ENCODE data around the gene SLC25A18.

The SLC25A18 gene

GRCh38 chr22:17598318-17598717, 35.0 kb downstream of the SLC25A18 start:
- H2AFZ ChIP-seq (ENCODE audit: low read length): no peak overlapping the region
- no peak overlapping the region for H3K4me2 ChIP-seq (ENCODE audit: low read depth, low read length)
- H3K36me3 ChIP-seq (replicated peaks; ENCODE audit: insufficient read depth, low read length): peaks cover 4% of the 10 kb centered on the region; the same call in 1 of the 2 replicates
- no peak overlapping the region for H3K9ac ChIP-seq (ENCODE audit: low read length)
- TF ChIP-seq EZH2phosphoT487 (IDR thresholded peaks at IDR 0.05; ENCODE audit: low read length): no peak
- TF ChIP-seq EZH2 (optimal IDR thresholded peaks at IDR 0.05; ENCODE audit: low read depth, low read length): no peak
- TF ChIP-seq, protein P1, sequence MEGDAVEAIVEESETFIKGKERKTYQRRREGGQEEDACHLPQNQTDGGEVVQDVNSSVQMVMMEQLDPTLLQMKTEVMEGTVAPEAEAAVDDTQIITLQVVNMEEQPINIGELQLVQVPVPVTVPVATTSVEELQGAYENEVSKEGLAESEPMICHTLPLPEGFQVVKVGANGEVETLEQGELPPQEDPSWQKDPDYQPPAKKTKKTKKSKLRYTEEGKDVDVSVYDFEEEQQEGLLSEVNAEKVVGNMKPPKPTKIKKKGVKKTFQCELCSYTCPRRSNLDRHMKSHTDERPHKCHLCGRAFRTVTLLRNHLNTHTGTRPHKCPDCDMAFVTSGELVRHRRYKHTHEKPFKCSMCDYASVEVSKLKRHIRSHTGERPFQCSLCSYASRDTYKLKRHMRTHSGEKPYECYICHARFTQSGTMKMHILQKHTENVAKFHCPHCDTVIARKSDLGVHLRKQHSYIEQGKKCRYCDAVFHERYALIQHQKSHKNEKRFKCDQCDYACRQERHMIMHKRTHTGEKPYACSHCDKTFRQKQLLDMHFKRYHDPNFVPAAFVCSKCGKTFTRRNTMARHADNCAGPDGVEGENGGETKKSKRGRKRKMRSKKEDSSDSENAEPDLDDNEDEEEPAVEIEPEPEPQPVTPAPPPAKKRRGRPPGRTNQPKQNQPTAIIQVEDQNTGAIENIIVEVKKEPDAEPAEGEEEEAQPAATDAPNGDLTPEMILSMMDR (IDR thresholded peaks at IDR 0.05; ENCODE audit: low read length): no peak
- H4K20me1 ChIP-seq (ENCODE audit: insufficient read depth, low read length): 0 out of 2 replicates have a peak, but pooled peaks cover 4% of the 10 kb centered on the region
- DNase-seq: no peak
- no peaks in the 10 kb centered on the region for H3K9me3 ChIP-seq (replicated peaks; ENCODE audit: insufficient read depth, low read length)
- H3K4me3 ChIP-seq (ENCODE audit: low read length): no peak overlapping the region
- H3K27me3 ChIP-seq (replicated peaks; ENCODE audit: insufficient read depth, low read length): no peaks in the 10 kb centered on the region
- no peak overlapping the region for H3K27ac ChIP-seq (ENCODE audit: low read length)
- H3K79me2 ChIP-seq (ENCODE audit: low read length): peaks cover 13% of the 10 kb centered on the region
- H3K4me1 ChIP-seq (ENCODE audit: low read length): peaks cover 13% of the 10 kb centered on the region
- no peaks in the 10 kb centered on the region for H3K9me2 ChIP-seq (replicated peaks; ENCODE audit: insufficient read depth, low read length)
- peaks cover 9% of the 10 kb centered on the region for H3F3A ChIP-seq (ENCODE audit: insufficient read depth, low read length)

DNA sequence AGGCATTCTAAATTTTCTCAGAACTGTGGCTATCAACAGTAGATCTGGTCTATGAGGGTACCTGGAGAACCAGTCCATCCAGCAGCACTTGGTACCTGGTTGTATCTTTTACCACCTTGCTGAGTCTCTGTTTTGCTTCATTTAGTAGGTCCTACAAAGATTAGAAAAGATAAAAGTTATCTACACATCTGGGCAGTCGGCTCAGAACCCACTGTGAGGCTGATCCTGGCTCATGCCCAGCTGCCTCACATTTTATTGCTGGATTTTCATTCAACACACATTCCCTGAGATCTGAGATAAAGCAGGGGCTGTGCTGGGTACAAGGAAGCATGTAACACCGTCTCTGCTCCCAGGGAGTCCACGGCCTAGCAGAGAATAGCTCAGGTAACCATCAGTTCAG, 37.7 kb downstream of the SLC25A18 start:
- H3K9ac ChIP-seq (ENCODE audit: low read length): no peak overlapping the region
- H3K27ac ChIP-seq (ENCODE audit: low read length): no peak overlapping the region
- no peaks in the 10 kb centered on the region for H3K4me1 ChIP-seq (ENCODE audit: low read length)
- peaks cover 4% of the 10 kb centered on the region for H3K36me3 ChIP-seq (replicated peaks; ENCODE audit: insufficient read depth, low read length)
- H3F3A ChIP-seq (ENCODE audit: insufficient read depth, low read length): no peaks in the 10 kb centered on the region
- no peaks in the 10 kb centered on the region for H3K27me3 ChIP-seq (replicated peaks; ENCODE audit: insufficient read depth, low read length)
- H3K9me3 ChIP-seq (replicated peaks; ENCODE audit: insufficient read depth, low read length): no peaks in the 10 kb centered on the region
- 0 out of 2 replicates have a peak, but pooled peaks cover 4% of the 10 kb centered on the region for H4K20me1 ChIP-seq (ENCODE audit: insufficient read depth, low read length)
- peaks cover 20% of the 10 kb centered on the region for H3K79me2 ChIP-seq (ENCODE audit: low read length)
- DNase-seq: no peak
- no peak overlapping the region for H2AFZ ChIP-seq (ENCODE audit: low read length)
- H3K9me2 ChIP-seq (replicated peaks; ENCODE audit: insufficient read depth, low read length): no peaks in the 10 kb centered on the region
- no peak overlapping the region for H3K4me2 ChIP-seq (ENCODE audit: low read depth, low read length)
- no peak overlapping the region for H3K4me3 ChIP-seq (ENCODE audit: low read length)
- TF ChIP-seq EZH2phosphoT487 (IDR thresholded peaks at IDR 0.05; ENCODE audit: low read length): no peak
- TF ChIP-seq, protein P1 (IDR thresholded peaks at IDR 0.05; ENCODE audit: low read length): no peak
- no peak for TF ChIP-seq EZH2 (optimal IDR thresholded peaks at IDR 0.05; ENCODE audit: low read depth, low read length)

DNA sequence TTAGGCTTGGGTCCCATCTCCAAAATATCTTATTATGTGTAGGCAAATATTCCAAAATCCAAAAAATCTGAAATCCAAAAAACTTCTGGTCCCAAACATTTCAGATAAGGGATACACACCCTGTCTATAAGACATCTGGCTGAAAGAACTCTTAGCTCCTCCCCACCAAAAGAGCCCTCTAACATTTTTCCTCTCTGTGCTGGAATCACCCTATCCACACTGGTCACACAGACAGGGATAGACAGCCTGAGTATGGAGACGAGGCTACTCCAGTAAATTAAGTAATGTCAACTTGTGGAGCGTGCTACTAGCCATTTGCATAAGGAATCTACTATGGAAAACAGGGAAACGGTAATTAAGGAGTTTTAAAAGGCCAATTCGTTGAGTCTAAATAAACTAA, 40.4 kb downstream of the SLC25A18 start:
- H3K4me1 ChIP-seq (ENCODE audit: low read length): no peaks in the 10 kb centered on the region
- H3F3A ChIP-seq (ENCODE audit: insufficient read depth, low read length): no peaks in the 10 kb centered on the region
- no peaks in the 10 kb centered on the region for H3K27me3 ChIP-seq (replicated peaks; ENCODE audit: insufficient read depth, low read length)
- TF ChIP-seq EZH2 (optimal IDR thresholded peaks at IDR 0.05; ENCODE audit: low read depth, low read length) (no peak), EZH2phosphoT487 (IDR thresholded peaks at IDR 0.05; ENCODE audit: low read length) (no peak)
- TF ChIP-seq, protein P1 (IDR thresholded peaks at IDR 0.05; ENCODE audit: low read length): no peak
- H4K20me1 ChIP-seq (ENCODE audit: insufficient read depth, low read length): 0 out of 2 replicates have a peak, but pooled peaks cover 4% of the 10 kb centered on the region
- H3K9me3 ChIP-seq (replicated peaks; ENCODE audit: insufficient read depth, low read length): no peaks in the 10 kb centered on the region
- H3K27ac ChIP-seq (ENCODE audit: low read length): no peak overlapping the region
- H3K36me3 ChIP-seq (replicated peaks; ENCODE audit: insufficient read depth, low read length): no peaks in the 10 kb centered on the region; the same call in none of the 2 replicates
- H3K4me2 ChIP-seq (ENCODE audit: low read depth, low read length): no peak overlapping the region
- no peak overlapping the region for H3K4me3 ChIP-seq (ENCODE audit: low read length)
- no peak for DNase-seq
- H3K9ac ChIP-seq (ENCODE audit: low read length): no peak overlapping the region
- H3K79me2 ChIP-seq (ENCODE audit: low read length): peaks cover 33% of the 10 kb centered on the region
- no peak overlapping the region for H2AFZ ChIP-seq (ENCODE audit: low read length)
- no peaks in the 10 kb centered on the region for H3K9me2 ChIP-seq (replicated peaks; ENCODE audit: insufficient read depth, low read length)

Measured in MM.1S (cell line).